Activated naive CD4-positive, alpha-beta T cell treated with Interleukin-2 at 50 U/mL for 16 hours (primary cell): ENCODE measurements around the gene MRPS7.
A peak's percentile ranks its signal among the peaks of the same experiment; 100 is the strongest.
"Not testable (repeated sequence)": the region's sequence is repeated elsewhere in the genome, so short reads cannot be mapped to it uniquely, and the experiment has no call there.

ENCODE experiments used
- DNase-seq: peaks from one replicate; pipeline ENCODE4 v3.0.0-alpha.2; 2020

The MRPS7 gene

DNA sequence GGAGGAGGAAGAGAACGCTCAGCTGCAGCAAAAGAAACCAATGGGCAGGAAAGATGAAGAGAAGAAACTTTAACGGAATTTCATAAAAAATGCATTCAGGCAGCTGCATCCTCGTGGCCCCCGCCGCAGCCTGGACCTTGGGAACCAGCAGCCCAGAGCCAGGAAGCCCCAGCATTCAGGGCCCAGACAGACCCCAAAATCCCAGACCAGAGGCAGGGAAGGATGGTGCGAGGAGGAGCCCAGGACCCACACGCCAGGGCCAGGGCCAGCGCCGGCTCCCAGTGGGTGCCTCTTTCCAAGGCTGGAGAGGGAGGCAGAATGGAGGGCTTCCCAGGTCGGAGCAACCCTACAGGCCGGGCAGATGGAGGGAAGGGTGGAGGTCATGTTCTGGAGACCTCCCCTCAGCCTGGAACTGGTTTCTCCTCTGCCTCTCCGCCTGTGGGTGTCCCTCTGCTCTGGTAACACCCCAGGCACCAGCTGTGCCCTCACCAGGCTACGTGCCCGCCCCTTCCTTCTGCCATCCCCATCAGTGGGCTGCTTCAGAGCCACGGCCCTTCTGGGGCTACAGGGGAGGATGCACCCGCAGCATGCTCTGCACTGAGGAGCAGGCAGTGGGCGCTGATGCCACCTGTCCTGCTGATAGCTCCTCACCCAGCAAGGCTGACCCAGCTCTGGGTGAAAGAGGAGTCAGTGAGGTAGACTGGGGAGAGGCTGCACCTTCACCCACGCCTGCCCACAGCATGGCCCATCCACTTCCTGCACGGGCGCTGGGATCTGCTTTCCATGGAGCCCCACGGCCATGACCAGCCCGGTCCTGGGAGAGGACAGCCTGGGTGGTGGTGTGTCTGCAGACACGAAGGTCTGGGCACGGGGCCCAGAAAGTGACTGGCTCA, 10.5 kb downstream of the MRPS7 start:
- DNase-seq = peak; percentile 10

GRCh38 chr17:75272848-75273184, 11.1 kb downstream of the MRPS7 start:
- no peak for DNase-seq

- DNase-seq = no peak
Observed at GRCh38 chr17:75273977-75274708, 12.5 kb downstream of the MRPS7 start.

DNA sequence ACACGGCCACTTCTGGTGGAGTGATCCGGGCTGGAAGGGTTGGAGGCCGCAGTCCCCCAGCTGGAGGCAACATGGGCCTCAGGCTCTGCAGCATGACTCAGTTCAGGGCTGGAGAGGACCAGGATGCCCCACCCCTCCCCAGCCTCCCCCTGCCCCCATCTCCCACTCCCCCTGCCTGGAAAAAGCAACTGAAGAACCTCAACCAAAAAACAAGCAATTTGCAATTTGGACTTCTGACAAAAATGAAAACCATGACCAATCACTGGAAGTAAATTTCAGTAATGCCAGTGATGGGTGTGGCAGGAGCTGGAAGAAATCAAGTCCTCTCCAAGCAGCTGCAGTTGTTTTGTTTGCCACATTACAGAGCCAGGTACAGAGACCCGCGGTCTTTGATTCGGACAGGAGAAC, 16.0 kb downstream of the MRPS7 start:
- DNase-seq = no peak

- not testable (repeated sequence) for DNase-seq
Observed at GRCh38 chr17:75280189-75280588, 18.5 kb downstream of the MRPS7 start.

GRCh38 chr17:75285123-75285522, 23.4 kb downstream of the MRPS7 start:
- no peak for DNase-seq

DNA sequence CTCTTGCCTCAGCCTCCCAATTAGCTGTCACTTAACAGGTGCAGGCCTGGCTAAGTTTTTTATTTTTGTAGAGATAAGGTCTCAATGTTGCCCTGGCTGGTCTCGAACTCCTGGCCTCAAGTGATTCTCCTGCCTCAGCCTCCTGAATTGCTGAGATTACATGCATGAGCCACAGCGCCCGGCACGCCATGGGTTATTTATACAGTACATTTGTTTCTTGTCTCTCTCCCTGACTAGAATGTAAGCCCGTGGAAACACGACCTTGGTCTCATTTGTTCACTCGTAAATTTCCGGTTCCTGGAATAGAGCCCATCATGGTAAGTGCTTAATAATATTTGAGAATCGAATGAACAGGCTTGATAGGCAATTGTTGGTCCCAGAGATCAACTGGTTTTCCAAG, 25.5 kb downstream of the MRPS7 start:
- no peak for DNase-seq

- DNase-seq = no peak
Observed at GRCh38 chr17:75288359-75288758, 26.7 kb downstream of the MRPS7 start.

GRCh38 chr17:75288770-75289114, 27.1 kb downstream of the MRPS7 start:
- no peak for DNase-seq

DNA sequence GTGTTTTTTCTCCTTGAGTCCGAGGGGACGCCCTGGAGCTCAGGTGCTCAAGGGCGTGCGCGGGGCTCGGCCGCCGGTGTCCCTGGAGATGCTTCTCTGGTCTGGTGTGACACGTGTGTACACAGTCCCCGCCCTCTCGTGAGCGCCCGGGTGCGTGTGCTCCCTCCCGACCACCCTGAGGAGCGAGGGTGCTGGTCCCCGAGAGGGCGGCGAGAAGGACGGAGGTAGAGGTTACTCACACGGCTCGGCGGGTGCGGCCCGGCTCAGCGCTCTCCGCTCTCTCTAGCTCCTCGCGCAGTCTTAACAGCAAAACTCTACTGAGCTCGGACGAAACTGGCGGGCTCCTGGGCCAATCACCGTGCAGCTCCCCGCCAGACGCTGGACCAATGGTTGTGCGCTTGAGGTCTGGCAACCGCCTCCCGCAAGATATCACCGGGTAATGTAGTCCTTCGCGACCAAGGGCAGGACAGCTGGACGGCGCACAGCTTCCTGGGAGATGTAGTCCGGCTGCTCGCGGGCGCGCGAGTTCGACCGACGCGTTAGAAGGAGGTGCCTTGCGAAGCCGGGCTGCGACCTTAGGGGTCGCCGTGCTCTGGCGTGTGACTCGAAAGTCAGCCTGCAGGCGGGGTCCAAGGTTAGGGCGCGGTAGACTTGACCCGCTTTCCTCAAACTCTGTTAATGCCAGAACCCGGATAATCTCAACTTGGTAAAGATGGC, 27.6 kb downstream of the MRPS7 start, which contains the start of gene SLC25A19:
SLC25A19 (minus strand) TSS at position 319 of the 717 bp plus-strand sequence. CDS start 2,669 bp downstream, outside the sequence.
- DNase-seq = peak; percentile 97

DNA sequence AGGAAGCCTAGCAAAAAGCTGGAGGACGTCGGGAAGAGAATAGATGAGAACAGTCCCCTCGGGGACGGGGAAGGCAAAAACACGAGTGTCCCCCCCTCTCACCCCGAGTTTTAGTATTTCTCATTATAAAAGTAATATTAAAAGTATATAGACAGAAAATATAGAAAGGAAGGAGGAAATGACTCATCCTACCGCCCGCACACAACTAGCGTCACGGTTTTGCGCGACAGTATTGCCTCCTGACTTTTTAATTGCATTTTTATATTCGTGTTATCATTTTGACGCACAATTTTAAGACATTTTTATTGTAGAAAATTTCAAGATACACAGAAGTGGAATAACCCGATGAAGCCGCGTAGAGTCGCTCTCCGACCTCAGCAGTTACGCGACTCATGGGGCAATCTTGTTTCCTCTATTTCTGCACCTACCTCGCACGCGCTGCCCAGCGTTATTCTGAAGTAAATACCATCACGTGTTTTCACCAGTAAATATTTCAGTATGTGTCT, 28.2 kb downstream of the MRPS7 start:
- DNase-seq = peak; percentile 74

DNA sequence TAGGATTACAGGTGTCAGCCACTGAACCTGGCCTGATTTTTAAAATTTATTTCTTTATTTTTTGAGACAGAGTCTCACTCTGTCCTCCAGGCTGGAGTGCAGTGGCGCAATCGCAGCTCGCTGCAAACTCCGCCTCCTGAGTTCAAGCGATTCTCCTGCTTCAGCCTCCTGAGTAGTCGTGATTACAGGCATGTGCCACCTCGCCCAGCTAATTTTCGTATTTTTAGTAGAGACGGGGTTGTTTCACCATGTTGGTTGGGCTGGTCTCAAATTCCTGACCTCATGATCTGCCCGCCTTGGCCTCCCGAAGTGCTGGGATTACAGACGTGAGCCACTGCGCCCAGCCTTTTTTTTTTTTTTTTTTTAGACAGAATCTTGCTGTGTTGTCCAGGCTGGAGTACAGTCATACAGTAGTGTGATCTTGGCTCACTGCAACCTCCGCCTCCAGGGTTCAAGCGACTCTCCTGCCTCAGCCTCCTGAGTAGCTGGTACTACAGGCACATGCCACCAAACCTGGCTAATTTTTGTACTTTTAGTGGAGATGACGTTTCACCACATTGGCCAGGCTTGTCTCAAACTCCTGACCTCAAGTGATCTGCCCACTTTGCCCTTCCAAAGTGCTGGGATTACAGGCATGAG, 31.2 kb downstream of the MRPS7 start:
- DNase-seq = not testable (repeated sequence)

- no peak for DNase-seq
Observed at GRCh38 chr17:75295201-75296158, 33.8 kb downstream of the MRPS7 start.

DNA sequence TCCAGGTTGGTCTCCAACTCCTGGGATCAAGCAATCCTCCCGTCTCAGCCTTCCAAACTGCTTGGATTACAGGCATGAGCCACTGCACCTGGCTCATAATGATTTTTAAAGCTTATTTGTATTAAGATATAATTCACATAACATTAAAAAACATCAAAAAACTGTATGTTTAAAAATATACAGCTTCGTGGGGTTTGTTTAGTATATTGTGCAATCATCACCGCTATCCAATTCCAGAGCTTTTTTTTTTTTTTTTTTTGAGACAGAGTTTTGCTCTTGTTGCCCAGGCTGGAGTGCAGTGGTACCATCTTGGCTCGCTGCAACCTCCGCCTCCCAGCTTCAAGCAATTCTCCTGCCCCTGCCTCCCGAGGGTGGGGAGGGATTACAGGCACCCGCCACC, 38.6 kb downstream of the MRPS7 start:
- no peak for DNase-seq

DNA sequence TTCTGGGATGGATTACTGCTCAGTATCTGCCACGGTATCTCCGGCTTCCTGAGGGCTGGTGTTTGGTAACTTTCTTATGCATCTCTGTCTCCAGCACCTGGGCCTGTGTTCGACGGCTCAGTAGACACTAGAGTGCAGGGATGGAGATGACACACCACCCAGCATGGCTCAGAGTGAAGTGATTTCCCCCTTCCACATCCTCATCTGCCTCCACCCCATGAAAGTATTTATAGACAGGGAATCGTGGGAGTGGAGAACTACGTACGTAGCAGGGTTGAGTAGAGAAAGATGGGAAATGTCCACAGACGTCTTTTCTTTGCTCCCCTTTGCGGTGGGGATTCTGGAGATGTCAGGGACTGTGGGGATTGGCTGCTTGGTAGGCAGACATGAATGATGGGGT, 39.4 kb downstream of the MRPS7 start:
- DNase-seq = no peak

DNA sequence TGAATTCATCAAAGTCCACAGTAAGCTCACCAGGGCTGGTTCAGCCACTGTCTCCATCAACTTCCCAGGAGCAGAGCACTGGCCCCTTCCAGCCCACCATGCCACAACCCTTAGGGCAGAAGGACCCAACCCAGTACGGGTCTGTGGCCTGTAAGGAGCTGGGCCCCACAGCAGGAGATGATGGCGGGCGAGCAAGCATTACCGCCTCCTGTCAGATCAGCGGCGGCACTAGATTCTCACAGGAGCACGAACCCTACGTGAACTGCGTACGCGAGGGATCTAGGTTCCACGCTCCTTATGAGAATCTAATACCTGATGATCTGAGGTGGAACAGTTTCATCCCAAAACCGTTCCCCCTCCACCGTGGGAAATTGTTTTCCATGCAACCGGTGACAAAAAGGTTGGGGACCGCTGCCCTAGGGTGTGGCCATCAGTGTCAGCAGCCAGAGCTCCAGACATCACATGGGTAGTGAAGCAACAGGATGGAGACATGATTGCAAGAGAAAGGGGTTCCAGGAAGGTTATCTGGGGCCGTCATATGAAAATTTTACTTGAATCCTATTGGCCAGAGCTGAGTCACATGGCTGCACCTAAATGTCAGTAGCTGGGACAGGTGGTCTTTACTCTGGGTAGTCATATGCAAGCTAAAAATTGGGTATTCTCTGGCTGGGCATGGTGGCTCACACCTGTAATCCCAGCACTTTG, 40.0 kb downstream of the MRPS7 start:
- DNase-seq = no peak

- DNase-seq = no peak
Observed at GRCh38 chr17:75307957-75308731, 46.5 kb downstream of the MRPS7 start.

GRCh38 chr17:75308732-75309629, 47.3 kb downstream of the MRPS7 start:
- DNase-seq = no peak

- DNase-seq = no peak
Observed at GRCh38 chr17:75313941-75314551, 52.4 kb downstream of the MRPS7 start.
